GM21825 (cell line): ENCODE data around the gene HK1.
"Not testable (repeated sequence)": the region's sequence is repeated elsewhere in the genome, so short reads cannot be mapped to it uniquely, and the experiment has no call there.

Source experiments
- ATAC-seq: cut with Tn5 transposase; IDR thresholded peaks from one replicate; pipeline ENCODE4 v1.9.1; 2021; ENCODE audit warnings: mild to moderate bottlenecking, moderate library complexity; ENCODE audit not compliant: unreplicated experiment

The HK1 gene

DNA sequence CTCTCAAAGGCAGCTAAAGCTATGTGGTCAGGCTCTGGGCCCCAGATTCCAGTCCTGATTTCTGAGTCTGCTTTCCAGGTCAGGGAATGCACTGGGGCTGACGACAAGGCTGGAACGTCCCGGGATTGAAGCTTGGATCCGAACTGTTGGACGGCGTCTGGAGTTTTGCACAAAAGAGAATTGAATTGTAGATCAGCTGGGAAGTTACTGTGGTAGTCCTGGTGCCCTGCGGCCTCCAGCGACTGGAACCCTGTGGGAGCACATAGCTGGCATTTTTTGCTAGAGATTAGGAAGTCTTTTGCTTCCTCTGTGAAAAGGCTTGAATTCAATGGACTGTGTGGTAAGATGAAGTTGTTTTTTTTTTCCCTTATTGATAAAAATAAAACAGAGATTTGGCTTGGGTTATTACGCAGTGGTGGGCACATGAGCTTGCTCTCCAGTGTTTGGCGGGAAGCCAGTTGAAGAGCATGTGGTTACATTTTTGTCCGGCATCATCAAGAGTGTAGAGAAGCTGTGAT is at the start of gene HK1:
TSS of gene HK1 (plus strand) at position 51 of the 518 bp plus-strand sequence.
- no peak for ATAC-seq

DNA sequence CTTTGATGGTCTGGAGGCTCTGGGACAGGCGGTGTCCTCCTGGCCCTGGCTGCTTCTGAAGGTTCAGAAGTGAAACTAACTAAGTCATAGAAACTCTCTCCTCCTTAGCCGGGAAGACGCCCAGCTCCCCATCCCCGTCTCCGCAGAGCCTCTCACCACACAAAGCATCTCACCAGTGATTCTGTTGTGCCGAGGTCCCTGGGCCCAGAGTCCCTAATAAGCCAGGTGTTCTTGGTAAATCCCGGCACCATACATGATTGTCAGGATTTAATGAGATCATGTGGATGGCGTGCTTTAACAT is 48.7 kb upstream of the HK1 start:
- ATAC-seq = no peak

DNA sequence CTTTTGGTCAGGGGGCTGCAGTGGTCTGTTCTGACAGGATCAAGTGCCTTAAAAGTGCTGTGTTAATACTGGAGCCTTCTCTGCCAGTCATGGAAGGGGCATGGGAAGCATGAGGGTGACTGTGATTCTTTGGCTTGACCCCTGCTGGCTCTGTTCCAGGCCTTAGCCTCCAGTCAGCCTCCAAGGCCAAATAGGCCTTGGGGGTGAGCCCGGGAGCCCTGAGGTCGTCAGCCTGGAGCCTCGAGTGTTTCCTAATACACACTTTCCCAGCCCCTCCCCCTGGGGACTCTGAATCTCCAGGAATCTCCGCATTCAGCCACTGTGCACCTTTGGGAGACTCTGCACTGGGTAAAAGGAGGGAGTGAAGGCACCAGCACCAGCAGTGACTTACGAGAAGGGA is 48.2 kb upstream of the HK1 start:
- ATAC-seq = no peak

- ATAC-seq = no peak
Observed at GRCh38 chr10:69232252-69232651, 46.0 kb upstream of the HK1 start.

DNA sequence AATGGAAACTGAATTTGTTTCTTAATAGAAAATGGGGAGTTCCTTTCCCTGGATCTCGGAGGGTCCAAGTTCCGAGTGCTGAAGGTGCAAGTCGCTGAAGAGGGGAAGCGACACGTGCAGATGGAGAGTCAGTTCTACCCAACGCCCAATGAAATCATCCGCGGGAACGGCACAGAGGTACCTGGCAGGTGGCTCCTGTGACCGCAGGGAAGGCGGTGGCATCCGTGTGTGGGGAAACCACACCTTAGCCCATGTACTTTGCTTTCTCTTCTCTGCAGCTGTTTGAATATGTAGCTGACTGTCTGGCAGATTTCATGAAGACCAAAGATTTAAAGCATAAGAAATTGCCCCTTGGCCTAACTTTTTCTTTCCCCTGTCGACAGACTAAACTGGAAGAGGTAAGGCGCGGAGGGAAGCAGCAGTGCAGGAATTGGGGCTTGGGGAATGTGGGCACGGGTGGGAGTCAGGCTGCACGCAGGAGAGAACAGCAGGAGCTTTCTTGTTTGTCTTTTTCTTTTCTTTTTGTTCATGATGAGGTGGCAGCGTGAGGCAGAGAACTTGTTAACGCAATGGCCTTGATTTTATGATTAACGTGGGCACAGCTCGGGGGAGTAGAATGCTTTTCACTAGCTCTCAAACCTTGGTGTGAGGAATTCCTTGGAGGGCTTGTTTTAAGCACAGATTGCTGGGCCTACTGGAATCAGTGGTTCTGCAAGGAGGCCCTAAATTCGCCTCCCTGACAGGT is 45.4 kb upstream of the HK1 start:
- ATAC-seq = no peak

DNA sequence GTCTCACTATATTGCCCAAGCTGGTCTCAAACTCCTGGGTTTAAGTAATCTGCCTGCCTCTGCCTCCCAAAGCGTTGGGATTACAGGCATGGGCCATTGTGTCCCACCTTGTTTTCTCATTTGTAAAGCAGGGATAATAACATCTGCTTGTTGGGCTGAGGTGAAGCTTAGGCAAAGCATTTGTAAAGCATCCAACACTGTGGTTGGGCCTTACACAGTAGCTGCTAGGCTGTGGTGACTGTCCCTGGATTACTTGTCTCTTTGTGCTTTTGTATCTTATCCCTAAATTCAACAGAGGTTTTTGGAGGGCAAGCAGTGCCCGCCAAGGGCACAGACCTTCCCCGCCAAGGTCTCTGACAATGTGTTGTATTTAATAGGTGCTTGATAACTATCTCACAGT is 43.8 kb upstream of the HK1 start:
- no peak for ATAC-seq

- peak; percentile 83 for ATAC-seq
Observed at GRCh38 chr10:69237528-69238159, 40.7 kb upstream of the HK1 start.

DNA sequence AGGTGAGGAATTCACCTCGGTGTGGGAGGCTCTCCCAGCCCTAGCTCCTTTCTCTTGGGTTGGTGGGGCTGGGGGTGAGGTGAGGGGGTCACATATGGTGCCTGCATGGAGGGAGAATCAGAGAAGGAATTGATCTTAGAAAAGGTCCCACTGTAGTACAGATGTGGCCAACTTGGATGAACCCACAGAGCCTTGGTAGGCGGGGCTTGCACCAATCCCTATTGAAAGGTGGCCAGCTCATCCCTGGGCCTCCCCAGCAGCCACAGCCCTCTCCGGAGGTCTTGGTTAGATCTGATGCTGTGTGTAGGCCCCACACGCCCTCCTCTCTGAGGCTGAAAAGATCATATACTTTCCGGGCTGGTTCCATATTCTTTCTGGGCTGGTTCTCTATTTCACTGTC is 39.2 kb upstream of the HK1 start:
- ATAC-seq = no peak

GRCh38 chr10:69239816-69240434 is 38.4 kb upstream of the HK1 start:
- no peak for ATAC-seq

DNA sequence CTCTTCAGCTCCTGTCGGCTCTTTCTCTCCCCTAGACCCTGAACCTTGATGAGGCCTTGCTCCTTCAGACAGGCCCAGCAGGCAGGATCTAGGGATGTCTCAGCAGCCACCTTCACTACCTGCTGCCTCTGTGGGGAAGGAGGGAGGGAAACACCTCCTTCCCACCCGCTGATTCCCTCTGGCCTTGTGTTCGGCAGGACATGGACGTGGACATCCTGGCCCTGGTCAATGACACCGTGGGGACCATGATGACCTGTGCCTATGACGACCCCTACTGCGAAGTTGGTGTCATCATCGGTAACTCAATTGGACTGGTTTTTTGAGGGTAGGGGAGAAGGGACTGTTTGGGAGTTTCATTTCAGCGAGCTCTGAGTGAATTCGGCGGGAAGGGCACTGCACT is 37.8 kb upstream of the HK1 start:
- no peak for ATAC-seq

DNA sequence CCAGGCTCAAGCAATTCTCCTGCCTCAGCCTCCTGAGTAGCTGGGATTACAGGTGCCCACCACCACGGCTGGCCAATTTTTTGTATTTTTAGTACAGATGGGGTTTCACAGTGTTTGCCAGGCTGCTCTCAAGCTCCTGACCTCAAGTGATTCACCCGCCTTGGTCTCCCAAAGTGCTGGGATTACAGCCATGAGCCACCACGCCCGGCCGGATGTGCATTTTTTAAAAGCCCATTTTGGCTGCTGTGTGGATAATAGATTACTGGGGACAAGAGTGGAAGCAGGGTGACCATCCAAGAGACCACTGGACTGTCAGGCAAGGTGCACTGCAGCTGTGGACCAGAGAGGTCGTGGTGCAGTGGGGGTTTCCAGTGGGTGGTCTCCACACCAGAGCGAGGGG is 36.7 kb upstream of the HK1 start:
- no peak for ATAC-seq

GRCh38 chr10:69242040-69242851 is 36.0 kb upstream of the HK1 start:
- no peak for ATAC-seq

DNA sequence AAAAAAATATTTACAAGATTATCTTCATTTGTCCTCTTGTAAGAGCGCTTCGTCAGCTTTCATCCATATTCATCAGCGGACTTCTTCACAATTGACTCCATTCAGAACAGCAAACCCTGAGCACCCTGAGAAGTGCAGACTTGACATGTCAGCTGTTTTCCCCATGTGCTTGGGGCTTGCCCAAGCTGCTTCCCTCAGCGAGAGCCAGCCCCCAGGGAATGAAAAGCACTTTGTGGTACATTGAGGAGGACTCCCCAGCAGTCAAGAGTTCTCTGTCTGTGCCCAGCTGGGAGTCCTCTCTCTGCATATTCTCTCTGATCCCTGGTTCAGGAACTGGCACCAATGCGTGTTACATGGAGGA is 35.5 kb upstream of the HK1 start:
- no peak for ATAC-seq

GRCh38 chr10:69243817-69244216 is 34.5 kb upstream of the HK1 start:
- ATAC-seq = no peak

- ATAC-seq = no peak
Observed at GRCh38 chr10:69246036-69246435, 32.3 kb upstream of the HK1 start.

DNA sequence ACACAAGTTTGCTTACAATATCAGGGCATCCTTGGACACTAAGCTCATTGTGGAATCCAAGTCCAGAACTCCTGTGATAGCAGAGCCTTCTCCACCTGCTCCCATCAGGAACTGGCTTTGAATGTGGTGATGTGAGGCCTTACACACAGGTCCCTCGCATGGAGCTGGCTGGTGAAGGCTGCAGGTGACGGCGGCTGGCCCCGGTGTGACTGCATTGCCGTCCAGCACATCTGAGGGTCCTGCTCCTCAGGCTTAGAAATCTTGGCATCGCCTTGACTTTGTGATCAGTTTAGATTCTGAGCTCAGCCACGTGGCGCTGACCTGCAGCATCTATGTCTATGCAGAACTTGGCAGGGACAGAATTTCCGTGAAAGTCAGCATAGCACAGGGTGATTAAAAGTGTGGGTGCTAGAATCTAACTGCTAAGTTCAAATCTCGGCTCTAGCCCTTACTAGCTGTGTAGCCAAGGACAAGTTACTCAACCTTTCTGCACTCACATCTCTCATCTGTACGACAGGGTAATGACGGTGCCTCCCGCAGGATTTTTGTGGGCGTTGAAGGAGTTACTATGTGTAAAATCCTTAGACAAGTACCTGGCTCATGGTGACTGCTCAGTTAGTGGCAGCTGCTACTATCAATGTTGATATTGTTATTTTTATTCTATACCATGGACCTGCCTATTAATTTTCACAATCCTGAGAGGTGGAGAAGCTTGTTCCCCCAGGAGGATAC is 31.5 kb upstream of the HK1 start:
- ATAC-seq = no peak

DNA sequence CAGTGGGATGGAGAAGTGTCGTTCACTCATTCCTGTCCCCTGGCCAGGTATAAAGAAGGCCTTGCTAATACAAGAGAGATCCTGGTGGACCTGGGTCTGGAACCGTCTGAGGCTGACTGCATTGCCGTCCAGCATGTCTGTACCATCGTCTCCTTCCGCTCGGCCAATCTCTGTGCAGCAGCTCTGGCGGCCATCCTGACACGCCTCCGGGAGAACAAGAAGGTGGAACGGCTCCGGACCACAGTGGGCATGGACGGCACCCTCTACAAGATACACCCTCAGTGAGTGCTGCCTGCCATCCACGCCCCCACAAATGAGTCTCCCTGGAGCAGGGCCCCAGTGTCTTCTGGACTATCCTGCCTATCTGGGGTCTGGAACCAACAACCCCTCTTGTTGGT is 31.0 kb upstream of the HK1 start:
- ATAC-seq = no peak

DNA sequence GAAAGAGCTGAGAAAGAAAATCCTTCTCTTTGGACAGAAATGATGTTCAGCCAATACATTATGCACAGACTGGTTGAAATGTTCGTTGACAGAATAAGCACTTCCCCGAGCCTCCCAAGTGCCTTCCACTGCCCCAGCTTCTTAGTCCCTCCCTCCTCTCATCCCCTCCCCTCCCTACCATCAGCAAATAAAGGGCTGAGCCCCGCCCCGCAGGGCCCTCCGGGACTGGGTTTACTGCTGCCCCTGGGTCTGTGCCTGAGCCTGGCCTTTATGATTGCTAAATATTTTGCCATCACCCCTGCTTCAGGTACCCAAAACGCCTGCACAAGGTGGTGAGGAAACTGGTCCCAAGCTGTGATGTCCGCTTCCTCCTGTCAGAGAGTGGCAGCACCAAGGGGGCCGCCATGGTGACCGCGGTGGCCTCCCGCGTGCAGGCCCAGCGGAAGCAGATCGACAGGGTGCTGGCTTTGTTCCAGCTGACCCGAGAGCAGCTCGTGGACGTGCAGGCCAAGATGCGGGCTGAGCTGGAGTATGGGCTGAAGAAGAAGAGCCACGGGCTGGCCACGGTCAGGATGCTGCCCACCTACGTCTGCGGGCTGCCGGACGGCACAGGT is 30.1 kb upstream of the HK1 start:
- no peak for ATAC-seq

DNA sequence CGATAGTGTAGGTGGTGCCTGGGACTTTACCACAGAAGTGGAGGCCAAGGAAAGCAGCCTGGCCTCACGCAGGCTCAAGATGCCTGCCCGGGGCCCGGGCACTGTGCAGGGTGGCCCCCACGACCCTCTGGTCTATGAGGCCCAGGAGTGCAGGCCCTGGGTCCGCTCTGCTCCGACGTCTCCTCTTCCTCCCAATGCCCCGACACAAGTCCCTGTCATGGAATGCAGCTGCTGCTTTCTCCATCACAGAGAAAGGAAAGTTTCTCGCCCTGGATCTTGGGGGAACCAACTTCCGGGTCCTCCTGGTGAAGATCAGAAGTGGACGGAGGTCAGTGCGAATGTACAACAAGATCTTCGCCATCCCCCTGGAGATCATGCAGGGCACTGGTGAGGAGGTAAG is 28.3 kb upstream of the HK1 start:
- ATAC-seq = no peak

GRCh38 chr10:69251417-69251816 is 26.9 kb upstream of the HK1 start:
- not testable (repeated sequence) for ATAC-seq
